GM19467 (cell line): ENCODE results near the gene PDE4D.

Experiments used
- ATAC-seq: cut with Tn5 transposase; IDR thresholded peaks from one replicate; pipeline ENCODE4 v1.9.1; 2021; ENCODE audit warnings: mild to moderate bottlenecking, moderate library complexity; ENCODE audit not compliant: unreplicated experiment

Gene PDE4D

DNA sequence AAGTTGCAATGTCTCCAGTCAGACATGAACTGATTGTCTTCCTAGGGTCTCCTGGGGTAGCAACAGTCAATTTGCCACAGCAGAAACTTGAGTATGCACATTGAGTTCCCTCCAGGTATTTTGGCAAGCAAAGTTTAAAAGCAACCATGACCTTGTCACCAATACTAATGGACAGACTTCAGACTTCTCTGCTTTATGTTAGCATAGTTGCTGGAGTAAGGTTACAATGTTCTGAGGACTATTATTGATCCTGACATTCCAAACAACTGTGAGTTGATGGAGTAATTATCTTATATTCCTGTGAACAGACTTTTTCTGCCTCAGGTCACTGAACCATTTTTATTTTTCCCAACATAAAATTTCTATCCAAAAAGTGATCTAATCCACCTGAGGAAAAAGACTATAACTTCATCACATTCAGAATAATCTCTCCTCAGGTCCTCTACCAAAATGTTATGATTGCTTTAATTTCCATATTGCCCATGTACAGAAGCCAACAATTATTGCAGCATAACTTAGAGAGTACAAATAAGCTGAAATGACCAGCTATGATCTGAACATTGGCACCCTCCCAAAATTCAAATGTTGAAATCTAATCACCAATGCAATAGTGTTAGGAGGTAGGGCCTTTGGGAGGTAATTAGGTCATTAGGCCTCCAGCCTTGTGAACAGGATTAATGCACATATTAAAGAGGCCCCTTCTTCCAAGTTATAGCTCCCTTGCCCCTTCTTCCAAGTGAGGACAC lies 228.3 kb downstream of the PDE4D start:
- no peak for ATAC-seq

DNA sequence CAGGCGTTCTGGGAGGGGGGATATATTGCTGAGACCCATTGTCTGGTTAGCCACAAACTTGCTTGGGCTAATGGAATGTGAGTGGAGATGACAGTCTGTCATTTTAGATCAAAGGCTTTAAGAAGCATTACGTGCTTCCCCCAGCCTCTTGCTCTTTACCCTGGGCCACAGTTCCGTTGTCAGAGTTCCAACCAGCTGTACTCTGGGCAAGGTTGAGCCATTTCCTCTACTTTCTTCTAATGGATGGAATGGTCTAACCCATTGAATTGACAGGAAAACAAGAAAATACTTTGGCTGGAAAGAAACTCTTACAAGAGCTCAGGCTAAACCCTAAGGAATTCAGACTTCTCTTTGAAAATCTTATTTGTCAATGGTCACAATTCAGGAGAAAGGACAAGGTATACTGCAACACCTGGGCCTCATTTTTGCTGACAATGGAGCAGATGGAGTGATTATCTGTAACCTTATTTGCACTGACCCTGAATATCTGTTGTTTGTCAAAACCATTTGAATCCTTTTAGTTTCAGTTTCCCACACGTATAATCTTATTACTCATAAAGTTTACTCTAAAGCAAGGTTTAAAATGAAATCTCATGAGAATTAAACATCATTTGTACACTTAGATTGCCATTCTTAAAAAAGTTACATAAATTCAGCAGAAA lies 231.4 kb downstream of the PDE4D start:
- no peak for ATAC-seq

GRCh38 chr5:59661311-59661710 lies 232.2 kb downstream of the PDE4D start:
- no peak for ATAC-seq

DNA sequence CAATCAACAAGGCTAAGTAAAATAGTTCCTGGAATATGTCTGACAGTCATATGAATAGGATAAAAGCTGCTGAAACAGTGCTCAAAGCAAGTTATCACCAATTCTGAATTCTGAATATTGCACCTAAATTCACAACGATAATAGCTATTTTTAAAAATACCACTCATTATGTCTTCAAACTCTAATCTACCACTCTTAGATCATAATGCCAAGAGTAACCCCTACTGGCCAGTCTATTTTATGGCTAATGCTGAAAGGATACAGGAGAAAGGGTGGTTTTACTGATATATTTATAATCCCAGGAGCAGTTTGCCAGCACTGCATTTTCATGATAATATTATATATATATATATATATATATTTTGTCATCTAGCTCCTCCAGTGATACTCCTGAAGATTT lies 232.8 kb downstream of the PDE4D start:
- no peak for ATAC-seq

GRCh38 chr5:59656351-59657254 lies 236.9 kb downstream of the PDE4D start:
- ATAC-seq: no peak

GRCh38 chr5:59655693-59656309 lies 237.7 kb downstream of the PDE4D start:
- no peak for ATAC-seq

DNA sequence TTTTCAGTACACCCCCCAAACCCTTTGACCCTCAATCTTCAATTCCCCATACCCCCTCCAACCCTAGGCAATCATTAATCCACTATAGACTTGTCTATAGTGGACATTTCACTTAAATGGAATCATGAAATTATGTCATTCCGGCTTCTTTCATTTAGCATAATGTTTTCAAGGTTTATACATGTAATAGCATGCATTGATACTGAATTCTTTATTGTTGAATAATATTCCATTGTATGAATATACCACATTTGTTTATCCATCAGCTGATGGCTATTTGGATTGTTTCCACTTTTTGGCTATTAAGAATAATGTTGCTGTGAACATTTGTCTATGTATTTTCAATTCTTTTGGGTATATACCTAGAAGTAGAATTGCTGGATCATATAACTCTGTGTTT lies 238.8 kb downstream of the PDE4D start:
- ATAC-seq: no peak

- ATAC-seq: no peak
These were observed 241.1 kb downstream of the PDE4D start for GRCh38 chr5:59652449-59652848.

- no peak for ATAC-seq
These were observed 244.3 kb downstream of the PDE4D start for GRCh38 chr5:59648949-59649921.

- ATAC-seq: no peak
These were observed 245.3 kb downstream of the PDE4D start for GRCh38 chr5:59648038-59648831.

DNA sequence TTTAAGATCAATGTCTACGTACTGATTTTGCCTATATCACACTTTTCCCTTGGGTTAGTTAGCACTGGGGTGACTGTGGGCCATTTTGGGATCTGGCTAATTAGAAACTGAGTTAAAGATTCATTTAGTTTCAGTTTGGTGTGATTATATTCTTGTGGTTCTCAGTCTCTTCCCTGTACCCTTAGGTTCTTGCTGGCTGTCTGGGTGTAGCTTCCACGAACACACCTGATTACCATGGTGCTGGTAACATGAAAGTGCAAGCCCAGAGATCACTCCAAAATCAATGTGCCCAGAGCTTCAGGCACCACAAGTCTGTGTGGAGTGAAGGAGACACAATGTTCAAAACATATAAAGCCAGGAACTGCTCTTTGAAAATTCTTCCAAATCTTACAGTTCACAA lies 248.1 kb downstream of the PDE4D start:
- no peak for ATAC-seq

GRCh38 chr5:59640411-59640810 lies 253.1 kb downstream of the PDE4D start:
- no peak for ATAC-seq

DNA sequence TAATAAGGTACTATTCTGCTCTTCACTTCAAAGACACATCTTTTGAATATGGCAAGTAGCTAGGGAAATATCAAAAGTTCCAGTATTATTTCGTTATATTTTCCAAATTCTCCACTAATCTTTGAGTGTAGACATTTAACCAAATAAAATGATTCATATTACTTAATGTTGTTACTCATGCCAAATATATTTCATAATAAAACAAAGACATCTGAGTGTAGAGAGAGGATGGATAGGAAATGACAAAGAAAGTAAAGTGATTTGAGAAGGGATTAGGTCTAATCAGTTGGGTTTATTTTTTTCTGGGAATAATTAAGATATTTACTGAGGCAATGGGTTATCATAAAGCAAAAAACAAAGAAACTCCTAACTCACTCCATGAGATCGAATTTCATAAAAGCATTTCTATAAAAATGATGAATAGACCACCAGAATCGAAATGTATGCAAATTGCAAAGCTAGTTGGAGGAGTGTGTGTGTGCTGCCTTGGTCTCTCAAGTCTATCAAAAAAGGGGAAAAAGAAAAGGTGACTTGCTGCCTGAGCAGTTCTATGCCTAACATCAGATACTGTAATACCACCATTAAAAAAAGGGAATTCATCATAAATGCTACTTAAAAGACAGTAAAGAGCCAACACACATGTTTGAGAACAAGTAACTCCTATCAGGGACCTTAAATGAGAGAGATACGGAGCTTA lies 255.5 kb downstream of the PDE4D start:
- ATAC-seq: no peak

DNA sequence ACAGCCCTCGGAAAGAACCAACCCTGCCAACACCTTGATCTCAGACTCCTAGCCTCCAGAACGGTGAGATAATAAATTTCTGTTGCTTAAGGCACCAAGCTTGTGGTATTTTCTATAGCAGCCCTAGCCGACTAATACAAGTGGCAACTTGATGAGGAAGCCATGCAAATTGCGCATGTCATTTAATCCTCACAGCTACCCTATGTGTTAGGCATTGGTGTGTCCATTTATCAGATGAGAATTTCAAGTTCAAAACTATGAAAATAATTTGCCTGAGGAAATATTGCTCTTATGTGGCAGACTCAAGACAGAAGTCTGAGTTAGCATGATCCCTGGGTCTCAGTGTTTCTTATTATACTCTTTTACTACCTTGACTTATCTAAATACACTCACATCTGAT lies 264.0 kb downstream of the PDE4D start:
- ATAC-seq: no peak

DNA sequence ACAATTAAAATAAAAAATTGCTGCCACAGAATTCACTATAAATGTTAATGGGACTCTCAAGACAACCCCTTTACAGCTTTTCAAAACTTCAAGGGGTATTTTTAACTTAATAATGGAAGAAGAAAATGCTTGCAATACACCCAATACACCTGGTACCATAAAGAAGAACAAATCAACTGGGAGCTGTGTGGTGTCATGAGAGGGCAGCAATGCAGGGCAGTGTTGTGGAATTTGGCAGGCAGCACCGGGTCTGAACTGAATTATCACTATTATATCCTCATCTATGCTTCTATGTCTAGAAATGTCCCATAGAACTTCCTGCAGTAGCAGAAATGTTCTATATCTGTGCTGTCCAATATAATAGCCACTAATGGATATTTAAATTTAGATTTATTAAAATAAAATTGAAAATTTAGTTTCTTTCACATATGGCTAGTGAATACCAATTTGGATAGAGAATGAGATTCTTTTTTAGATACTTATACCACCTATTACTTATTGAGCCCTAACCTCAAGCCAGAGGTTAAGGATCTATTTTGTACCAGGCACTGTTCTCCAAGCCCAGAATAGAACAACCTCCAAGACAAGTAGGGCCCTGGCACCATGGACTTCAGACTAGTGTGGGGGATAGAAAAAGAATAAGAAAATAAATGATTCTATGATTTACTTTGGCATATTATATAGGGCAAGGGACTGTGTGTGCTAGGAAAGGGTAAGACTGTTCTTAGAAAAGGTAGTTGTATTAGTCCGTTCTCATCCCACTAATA lies 265.3 kb downstream of the PDE4D start:
- ATAC-seq: no peak

DNA sequence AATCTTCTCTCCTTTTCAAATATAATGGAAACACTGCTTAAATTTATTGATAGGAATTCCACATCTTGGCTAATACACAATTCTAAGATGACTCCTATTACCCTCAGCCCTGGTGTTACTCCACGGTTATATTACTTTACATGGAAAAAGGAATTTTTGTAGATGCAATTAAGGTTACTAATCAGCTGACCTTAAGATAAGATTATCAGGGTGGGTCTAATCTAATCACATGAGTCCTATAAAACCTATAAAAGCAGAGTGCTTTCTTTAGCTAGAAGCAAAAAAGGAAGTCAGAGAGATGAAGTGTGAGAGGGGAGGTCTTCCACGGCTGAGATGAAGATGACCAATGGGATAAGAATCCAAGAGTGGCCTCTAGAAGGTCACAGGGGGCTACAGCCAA lies 268.6 kb downstream of the PDE4D start:
- ATAC-seq: no peak

- ATAC-seq: no peak
These were observed 270.7 kb downstream of the PDE4D start for GRCh38 chr5:59622848-59623247.

- no peak for ATAC-seq
These were observed 272.0 kb downstream of the PDE4D start for GRCh38 chr5:59621477-59621876.
